ENCODE data around the gene PPT2.

The PPT2 gene

DNA sequence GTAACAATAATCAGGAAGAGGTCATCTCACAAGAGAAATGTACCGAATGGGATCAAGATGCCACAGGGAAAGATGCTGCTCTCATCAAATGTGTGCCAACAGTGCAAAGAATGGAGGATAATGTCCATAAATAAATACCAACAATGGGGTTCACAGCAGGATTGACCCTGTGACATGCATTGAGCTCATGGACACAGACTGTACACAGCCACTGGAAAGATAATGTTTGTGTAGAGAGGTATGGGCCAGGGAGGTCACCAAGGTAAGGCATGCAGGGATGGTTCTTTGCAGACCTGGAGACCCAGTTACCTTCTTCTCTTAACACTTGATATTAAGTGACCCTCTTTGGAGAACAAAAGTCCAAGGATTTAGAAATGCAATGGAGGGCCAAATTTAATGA is 20.5 kb downstream of the PPT2 start:
- H3K27ac ChIP-seq (ENCODE audit: low read length, poor library complexity, severe bottlenecking): no peak overlapping the region
- H3K18ac ChIP-seq (ENCODE audit: low read depth in 1 of 2, low read length in 2 of 2): no peak overlapping the region
- no peaks in the 10 kb centered on the region for H3K9me3 ChIP-seq (ENCODE audit: control insufficient read depth, low read length)
- H3K79me1 ChIP-seq (replicated peaks; ENCODE audit: low read length, poor library complexity, severe bottlenecking): peaks cover 31% of the 10 kb centered on the region
- no peak overlapping the region for H2BK120ac ChIP-seq (ENCODE audit: low read depth, low read length)
- H4K91ac ChIP-seq (ENCODE audit: low read length): no peak overlapping the region
- H3K4me2 ChIP-seq (ENCODE audit: low read length, poor library complexity, severe bottlenecking): no peak overlapping the region
- no peaks in the 10 kb centered on the region for H3K27me3 ChIP-seq (ENCODE audit: control insufficient read depth in 1 of 2, insufficient read depth in 1 of 2, low read length in 2 of 2)
- peaks cover 20% of the 10 kb centered on the region for H3K4me1 ChIP-seq (ENCODE audit: control insufficient read depth, insufficient read depth, low read depth, low read length)
- no peak overlapping the region for H4K8ac ChIP-seq (ENCODE audit: low read length)
- DNase-seq: no peak
- no peak overlapping the region for H3K23ac ChIP-seq (ENCODE audit: low read length in 2 of 2)
- no peak overlapping the region for H2AK5ac ChIP-seq (ENCODE audit: low read length, severe bottlenecking)
- H3K9ac ChIP-seq (ENCODE audit: low read length): no peak overlapping the region
- peak overlapping the region in 1 of 2 experiments; percentile 99 for H3K4me3 ChIP-seq (ENCODE audit: insufficient read depth in 1 of 2, low read depth in 1 of 2, low read length in 2 of 2)
- no peak overlapping the region for H3K4ac ChIP-seq (ENCODE audit: low read depth in 1 of 2, low read length in 2 of 2)
- H2BK15ac ChIP-seq (ENCODE audit: low read depth, poor library complexity, severe bottlenecking): no peak overlapping the region
- no peak overlapping the region for H3K14ac ChIP-seq (ENCODE audit: low read length in 2 of 2)
- no peak overlapping the region for H2BK5ac ChIP-seq (ENCODE audit: low read depth, low read length, poor library complexity, severe bottlenecking)
- no peak overlapping the region for H2AFZ ChIP-seq (ENCODE audit: low read depth, low read length)
- peaks cover 20 to 21% of the 10 kb centered on the region in 2 experiments for H3K36me3 ChIP-seq (ENCODE audit: control insufficient read depth in 1 of 2, insufficient read depth in 2 of 2, low read depth in 1 of 2, low read length in 2 of 2)
- no peak overlapping the region for H2BK12ac ChIP-seq (ENCODE audit: low read length in 2 of 2)
- WGBS: 100% methylated on average over 1 of the region's 1 CpG

GRCh38 chr6:32175322-32175710 is 21.4 kb downstream of the PPT2 start:
- peaks cover 36% of the 10 kb centered on the region for H3K79me1 ChIP-seq (replicated peaks; ENCODE audit: low read length, poor library complexity, severe bottlenecking)
- 7% methylated on average over 2 of the region's 2 CpGs for WGBS
- H2BK120ac ChIP-seq (ENCODE audit: low read depth, low read length): peak overlapping the region; percentile 86
- peak overlapping the region; percentile 15 to 34 for H3K4ac ChIP-seq (ENCODE audit: low read depth in 1 of 2, low read length in 2 of 2)
- H4K8ac ChIP-seq (ENCODE audit: low read length): no peak overlapping the region
- H3K36me3 ChIP-seq (ENCODE audit: control insufficient read depth in 1 of 2, insufficient read depth in 2 of 2, low read depth in 1 of 2, low read length in 2 of 2): peaks cover 16 to 18% of the 10 kb centered on the region in 2 experiments
- peak overlapping the region; percentile 99 to 100 for H3K4me3 ChIP-seq (ENCODE audit: insufficient read depth in 1 of 2, low read depth in 1 of 2, low read length in 2 of 2)
- H2BK12ac ChIP-seq (ENCODE audit: low read length in 2 of 2): peak overlapping the region in 1 of 2 experiments; percentile 74
- peak overlapping the region in 1 of 2 experiments; percentile 91 for H3K14ac ChIP-seq (ENCODE audit: low read length in 2 of 2)
- no peak for DNase-seq
- H3K4me2 ChIP-seq (ENCODE audit: low read length, poor library complexity, severe bottlenecking): peak overlapping the region; percentile 89
- H3K27ac ChIP-seq (ENCODE audit: low read length, poor library complexity, severe bottlenecking): no peak overlapping the region
- H3K9me3 ChIP-seq (ENCODE audit: control insufficient read depth, low read length): no peaks in the 10 kb centered on the region
- H3K4me1 ChIP-seq (ENCODE audit: control insufficient read depth, insufficient read depth, low read depth, low read length): peaks cover 22% of the 10 kb centered on the region
- no peak overlapping the region for H2AFZ ChIP-seq (ENCODE audit: low read depth, low read length)
- peak overlapping the region; percentile 33 for H2BK5ac ChIP-seq (ENCODE audit: low read depth, low read length, poor library complexity, severe bottlenecking)
- H4K91ac ChIP-seq (ENCODE audit: low read length): peak overlapping the region; percentile 97
- no peaks in the 10 kb centered on the region for H3K27me3 ChIP-seq (ENCODE audit: control insufficient read depth in 1 of 2, insufficient read depth in 1 of 2, low read length in 2 of 2)
- no peak overlapping the region for H2BK15ac ChIP-seq (ENCODE audit: low read depth, poor library complexity, severe bottlenecking)
- H3K18ac ChIP-seq (ENCODE audit: low read depth in 1 of 2, low read length in 2 of 2): peak overlapping the region; percentile 97 to 99
- H3K23ac ChIP-seq (ENCODE audit: low read length in 2 of 2): peak overlapping the region in 1 of 2 experiments; percentile 34
- H2AK5ac ChIP-seq (ENCODE audit: low read length, severe bottlenecking): no peak overlapping the region
- H3K9ac ChIP-seq (ENCODE audit: low read length): peak overlapping the region; percentile 92

DNA sequence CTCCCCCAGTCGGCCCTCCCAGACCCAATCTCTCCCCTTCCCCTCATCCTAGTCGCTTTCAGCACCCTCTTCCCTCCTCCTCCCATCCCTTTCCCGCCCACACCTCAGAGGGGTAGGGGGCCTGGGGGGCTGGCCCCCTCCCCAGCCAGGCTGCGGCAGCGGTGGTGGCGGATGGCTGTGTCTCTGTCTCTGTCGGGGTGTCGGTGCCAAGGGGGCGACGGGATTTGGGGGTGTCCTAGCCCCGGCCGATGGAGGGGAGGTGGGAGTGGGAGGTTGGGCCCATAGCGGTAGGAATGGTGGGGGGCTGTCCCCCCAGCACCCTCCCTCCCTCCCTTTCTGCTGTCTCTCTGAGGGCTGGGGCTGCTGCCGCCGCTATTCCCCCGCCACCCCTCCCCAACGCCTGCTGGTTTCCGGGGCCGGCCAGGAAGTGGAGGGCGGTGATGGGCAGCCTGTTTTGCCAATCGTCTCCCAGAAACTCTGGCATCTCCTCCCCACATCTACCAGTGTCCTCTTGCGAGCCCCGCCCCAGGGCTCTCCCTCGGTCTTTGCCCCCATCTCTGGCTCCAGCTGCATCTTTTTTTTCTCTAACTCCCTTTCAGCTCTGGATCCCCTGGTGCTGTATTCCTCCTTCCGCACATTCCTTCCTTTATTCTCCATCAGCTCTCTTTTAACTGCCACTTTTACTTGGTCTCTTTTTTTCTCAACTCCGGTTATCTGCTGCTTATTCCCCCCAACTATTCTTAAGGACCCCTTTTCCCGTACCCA is 22.0 kb downstream of the PPT2 start, which contains the start of gene AGPAT1:
Gene AGPAT1 (minus strand): TSS at position 374 of the 765 bp plus-strand sequence. CDS start 4,588 bp downstream, outside the sequence.
- H2BK15ac ChIP-seq (ENCODE audit: low read depth, poor library complexity, severe bottlenecking): no peak within 1 kb of the TSS
- peak within 1 kb of the TSS in 1 of 2 experiments; percentile 91 for H3K14ac ChIP-seq (ENCODE audit: low read length in 2 of 2)
- peaks cover 15 to 16% of the 10 kb centered on the region in 2 experiments for H3K36me3 ChIP-seq (ENCODE audit: control insufficient read depth in 1 of 2, insufficient read depth in 2 of 2, low read depth in 1 of 2, low read length in 2 of 2)
- H2BK12ac ChIP-seq (ENCODE audit: low read length in 2 of 2): peak within 1 kb of the TSS in 1 of 2 experiments; percentile 74
- peak within 1 kb of the TSS; percentile 51 for H2AK5ac ChIP-seq (ENCODE audit: low read length, severe bottlenecking)
- H2BK5ac ChIP-seq (ENCODE audit: low read depth, low read length, poor library complexity, severe bottlenecking): peak within 1 kb of the TSS; percentile 33
- H2AFZ ChIP-seq (ENCODE audit: low read depth, low read length): no peak within 1 kb of the TSS
- H4K91ac ChIP-seq (ENCODE audit: low read length): peak within 1 kb of the TSS; percentile 97
- H3K4me1 ChIP-seq (ENCODE audit: control insufficient read depth, insufficient read depth, low read depth, low read length): peaks cover 20% of the 10 kb centered on the region
- peak within 1 kb of the TSS; percentile 99 to 100 for H3K4me3 ChIP-seq (ENCODE audit: insufficient read depth in 1 of 2, low read depth in 1 of 2, low read length in 2 of 2)
- peak within 1 kb of the TSS; percentile 89 for H3K4me2 ChIP-seq (ENCODE audit: low read length, poor library complexity, severe bottlenecking)
- peak within 1 kb of the TSS; percentile 86 for H2BK120ac ChIP-seq (ENCODE audit: low read depth, low read length)
- H4K8ac ChIP-seq (ENCODE audit: low read length): peak within 1 kb of the TSS; percentile 95
- H3K79me1 ChIP-seq (replicated peaks; ENCODE audit: low read length, poor library complexity, severe bottlenecking): peaks cover 36% of the 10 kb centered on the region
- peak; percentile 98 for DNase-seq
- H3K27me3 ChIP-seq (ENCODE audit: control insufficient read depth in 1 of 2, insufficient read depth in 1 of 2, low read length in 2 of 2): no peaks in the 10 kb centered on the region
- peak within 1 kb of the TSS; percentile 15 to 81 for H3K4ac ChIP-seq (ENCODE audit: low read depth in 1 of 2, low read length in 2 of 2)
- H3K18ac ChIP-seq (ENCODE audit: low read depth in 1 of 2, low read length in 2 of 2): peak within 1 kb of the TSS; percentile 97 to 99
- peak within 1 kb of the TSS; percentile 99 for H3K27ac ChIP-seq (ENCODE audit: low read length, poor library complexity, severe bottlenecking)
- peak within 1 kb of the TSS; percentile 92 for H3K9ac ChIP-seq (ENCODE audit: low read length)
- peak within 1 kb of the TSS in 1 of 2 experiments; percentile 34 for H3K23ac ChIP-seq (ENCODE audit: low read length in 2 of 2)
- no peaks in the 10 kb centered on the region for H3K9me3 ChIP-seq (ENCODE audit: control insufficient read depth, low read length)
- WGBS: 3% methylated on average over 17 of the region's 27 CpGs

DNA sequence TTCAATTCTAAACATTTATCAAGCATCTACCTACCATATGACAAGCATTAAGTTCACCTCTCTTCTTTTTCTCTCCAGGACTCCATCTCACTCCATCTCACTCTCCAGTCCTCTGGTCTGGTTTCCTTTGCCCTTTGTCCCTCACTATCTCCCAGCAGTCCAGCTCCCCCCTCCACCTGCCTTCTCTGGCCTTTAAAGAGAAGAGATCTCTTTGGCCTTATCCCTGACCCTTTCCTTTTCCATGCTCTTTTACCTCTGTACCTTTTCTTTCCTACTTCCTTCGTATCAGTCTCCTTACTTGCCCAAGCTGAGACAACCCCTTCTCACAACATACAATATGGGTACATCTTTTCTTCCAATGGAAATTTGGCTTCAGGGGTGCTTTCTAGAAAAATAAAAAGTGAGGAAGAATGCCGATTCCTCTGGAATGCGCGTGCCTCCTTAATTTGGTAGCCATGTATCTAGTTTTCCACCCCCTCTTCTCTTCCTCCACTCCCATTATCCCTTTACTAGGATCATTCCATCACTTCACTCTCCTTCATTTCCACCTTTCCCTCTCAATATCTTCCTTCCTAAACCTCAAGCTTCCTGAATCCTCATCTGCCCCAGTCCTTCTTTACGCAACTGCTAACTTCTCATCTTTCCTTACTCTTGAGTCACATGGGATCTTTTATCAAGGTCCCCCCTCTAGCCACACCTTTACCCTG is 22.7 kb downstream of the PPT2 start:
- H3K4me2 ChIP-seq (ENCODE audit: low read length, poor library complexity, severe bottlenecking): peak overlapping the region; percentile 85
- H4K8ac ChIP-seq (ENCODE audit: low read length): peak overlapping the region; percentile 94
- no peaks in the 10 kb centered on the region for H3K27me3 ChIP-seq (ENCODE audit: control insufficient read depth in 1 of 2, insufficient read depth in 1 of 2, low read length in 2 of 2)
- WGBS: 24% methylated on average over 5 of the region's 5 CpGs
- H3K4me1 ChIP-seq (ENCODE audit: control insufficient read depth, insufficient read depth, low read depth, low read length): peaks cover 20% of the 10 kb centered on the region
- peak overlapping the region; percentile 58 to 90 for H3K18ac ChIP-seq (ENCODE audit: low read depth in 1 of 2, low read length in 2 of 2)
- H2BK120ac ChIP-seq (ENCODE audit: low read depth, low read length): peak overlapping the region; percentile 36
- H2AFZ ChIP-seq (ENCODE audit: low read depth, low read length): no peak overlapping the region
- peak overlapping the region; percentile 92 for H3K9ac ChIP-seq (ENCODE audit: low read length)
- peak; percentile 84 for DNase-seq
- H3K4me3 ChIP-seq (ENCODE audit: insufficient read depth in 1 of 2, low read depth in 1 of 2, low read length in 2 of 2): peak overlapping the region in 1 of 2 experiments; percentile 99
- H3K79me1 ChIP-seq (replicated peaks; ENCODE audit: low read length, poor library complexity, severe bottlenecking): peaks cover 36% of the 10 kb centered on the region
- H2BK15ac ChIP-seq (ENCODE audit: low read depth, poor library complexity, severe bottlenecking): no peak overlapping the region
- no peak overlapping the region for H2BK12ac ChIP-seq (ENCODE audit: low read length in 2 of 2)
- H3K36me3 ChIP-seq (ENCODE audit: control insufficient read depth in 1 of 2, insufficient read depth in 2 of 2, low read depth in 1 of 2, low read length in 2 of 2): peaks cover 17 to 18% of the 10 kb centered on the region in 2 experiments
- peak overlapping the region; percentile 99 for H3K27ac ChIP-seq (ENCODE audit: low read length, poor library complexity, severe bottlenecking)
- no peaks in the 10 kb centered on the region for H3K9me3 ChIP-seq (ENCODE audit: control insufficient read depth, low read length)
- peak overlapping the region; percentile 10 to 77 for H3K4ac ChIP-seq (ENCODE audit: low read depth in 1 of 2, low read length in 2 of 2)
- H3K23ac ChIP-seq (ENCODE audit: low read length in 2 of 2): no peak overlapping the region
- H2AK5ac ChIP-seq (ENCODE audit: low read length, severe bottlenecking): peak overlapping the region; percentile 51
- H2BK5ac ChIP-seq (ENCODE audit: low read depth, low read length, poor library complexity, severe bottlenecking): no peak overlapping the region
- peak overlapping the region; percentile 16 for H4K91ac ChIP-seq (ENCODE audit: low read length)
- H3K14ac ChIP-seq (ENCODE audit: low read length in 2 of 2): no peak overlapping the region
